GM19468 (cell line): Measurements from ENCODE around the gene PKIG.
"Not testable (repeated sequence)": the region's sequence is repeated elsewhere in the genome, so short reads cannot be mapped to it uniquely, and the experiment has no call there.

Experiments
- ATAC-seq: cut with Tn5 transposase; IDR thresholded peaks from one replicate; pipeline ENCODE4 v1.9.1; 2021; ENCODE audit warnings: mild to moderate bottlenecking, moderate library complexity, moderate number of reproducible peaks; ENCODE audit not compliant: unreplicated experiment; ENCODE audit errors: extremely low read depth

PKIG gene

DNA sequence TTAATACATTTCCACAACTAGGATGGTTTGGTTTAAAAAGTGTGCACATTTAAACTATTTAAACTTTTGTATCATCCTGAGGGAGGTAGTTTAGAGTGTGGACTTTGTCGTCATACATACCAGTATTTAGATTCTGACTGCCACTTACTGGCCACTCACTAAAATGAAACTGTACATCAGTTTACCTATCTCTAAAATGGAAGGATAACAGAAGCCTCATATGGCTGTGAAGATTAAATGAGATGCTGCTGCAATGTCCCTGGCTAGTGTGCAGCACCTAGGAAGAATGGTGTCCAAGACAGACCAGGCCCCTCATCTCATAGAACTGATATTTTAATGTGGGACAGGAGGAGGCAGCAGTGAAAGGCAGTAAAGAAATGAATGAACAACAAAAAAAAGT lies 12.0 kb upstream of the PKIG start:
- ATAC-seq, result no peak

DNA sequence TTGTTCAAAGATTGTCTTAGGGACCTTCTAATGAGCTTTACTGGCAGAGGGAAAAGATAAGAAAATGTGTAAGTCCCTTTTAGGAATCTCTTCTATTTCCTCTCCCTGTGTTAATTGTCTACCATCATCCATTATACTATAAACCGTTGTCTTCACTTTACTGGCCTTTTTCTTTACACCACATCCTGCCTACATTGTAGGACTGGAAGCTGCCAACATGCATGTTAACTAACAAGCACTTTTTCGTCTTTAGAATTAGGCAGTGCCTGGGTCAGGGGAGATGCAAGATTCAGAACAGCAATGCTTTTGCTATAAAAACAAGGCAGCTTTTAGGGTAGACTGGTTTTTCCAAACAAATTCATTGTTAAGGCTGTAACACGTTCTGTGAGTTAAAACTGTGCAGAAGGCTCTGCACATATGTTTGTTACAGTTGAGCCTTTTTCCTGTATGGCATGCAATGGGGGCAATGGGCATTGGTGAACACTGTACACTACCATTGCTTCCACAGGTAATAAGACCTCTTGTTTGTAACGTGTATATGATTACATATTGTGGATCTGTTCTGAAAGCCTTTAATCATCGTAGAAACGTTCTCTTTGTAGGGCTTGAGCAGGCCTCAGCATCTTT lies 10.9 kb upstream of the PKIG start:
- ATAC-seq, result no peak

DNA sequence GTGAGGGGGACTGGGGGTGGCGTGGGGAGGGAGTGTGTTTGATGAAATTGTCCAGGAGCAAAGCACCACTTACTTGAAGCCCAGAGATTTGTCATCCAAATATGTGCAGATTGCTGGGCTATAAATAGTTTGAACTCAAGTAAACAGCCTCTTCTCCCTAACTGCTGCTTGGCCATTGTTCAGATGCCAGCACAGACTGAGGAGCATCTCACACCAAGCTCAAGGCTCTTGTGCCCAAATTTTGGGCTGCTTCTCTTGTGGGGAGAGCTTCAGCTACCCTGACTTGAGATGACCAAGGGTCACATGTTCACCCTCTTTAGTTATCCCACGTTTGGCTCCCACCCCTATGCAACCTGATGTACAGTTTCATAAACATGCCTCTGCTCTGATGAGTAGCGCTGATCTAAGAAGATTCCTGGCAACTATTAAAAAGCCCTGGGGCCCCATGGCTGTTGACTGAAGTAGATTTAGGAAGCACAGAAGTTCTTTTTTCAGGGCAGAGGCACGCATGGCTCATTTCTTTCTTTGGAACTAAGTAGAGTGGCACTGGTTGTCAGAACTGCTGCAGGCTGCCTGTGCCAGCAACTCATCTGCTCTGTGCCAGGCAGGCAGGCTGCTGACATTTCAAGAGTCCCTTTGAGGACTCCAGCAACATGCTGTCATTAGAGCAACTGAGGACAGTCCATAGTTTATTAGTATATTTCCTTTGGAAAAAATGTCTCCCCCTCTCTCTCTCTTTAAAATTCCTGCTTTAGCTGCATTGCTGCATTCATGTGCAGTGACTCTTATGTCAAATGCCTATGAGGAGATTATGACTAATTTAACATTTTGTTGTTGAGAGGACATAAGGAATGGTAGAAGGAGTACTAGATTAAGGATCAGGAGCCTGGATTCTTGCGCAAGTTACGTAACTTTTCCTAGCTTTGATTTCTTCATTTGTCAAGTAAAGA lies 9.6 kb upstream of the PKIG start:
- ATAC-seq, result no peak

DNA sequence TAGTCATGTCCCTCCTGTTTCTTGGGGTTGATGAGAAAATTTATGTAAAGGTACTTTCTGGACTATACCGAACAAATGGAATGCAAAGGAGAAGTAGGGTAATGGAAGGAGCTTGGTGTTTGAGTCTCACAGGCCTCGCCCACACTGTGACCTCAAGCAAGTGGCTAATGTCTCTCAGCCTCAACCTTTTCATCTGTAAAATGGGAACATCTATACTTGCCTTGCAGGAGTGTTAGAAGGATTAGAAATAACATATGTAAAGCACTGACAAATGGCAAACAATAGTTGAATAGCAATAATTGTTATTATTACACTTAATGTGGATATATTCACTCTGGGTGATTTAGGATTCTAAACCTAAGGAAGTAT lies 8.9 kb upstream of the PKIG start:
- no peak for ATAC-seq

DNA sequence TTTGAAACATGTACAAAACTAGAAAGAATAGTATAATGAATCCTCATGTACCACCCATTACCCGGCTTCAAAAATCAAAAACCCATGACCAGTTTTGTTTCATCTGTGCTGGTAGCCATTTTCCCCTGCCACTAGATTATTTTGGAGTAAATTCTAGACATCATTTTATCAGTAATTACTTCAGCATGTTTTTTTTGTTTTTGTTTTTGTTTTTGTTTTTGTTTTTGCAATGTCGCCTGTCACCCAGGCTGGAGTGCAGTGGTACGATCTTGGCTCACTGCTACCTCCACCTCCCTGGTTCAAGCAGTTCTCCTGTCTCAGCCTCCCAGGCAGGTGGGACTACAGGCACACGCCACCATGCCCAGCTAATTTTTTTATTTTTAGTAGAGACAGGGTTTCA lies 8.0 kb upstream of the PKIG start:
- no peak for ATAC-seq

DNA sequence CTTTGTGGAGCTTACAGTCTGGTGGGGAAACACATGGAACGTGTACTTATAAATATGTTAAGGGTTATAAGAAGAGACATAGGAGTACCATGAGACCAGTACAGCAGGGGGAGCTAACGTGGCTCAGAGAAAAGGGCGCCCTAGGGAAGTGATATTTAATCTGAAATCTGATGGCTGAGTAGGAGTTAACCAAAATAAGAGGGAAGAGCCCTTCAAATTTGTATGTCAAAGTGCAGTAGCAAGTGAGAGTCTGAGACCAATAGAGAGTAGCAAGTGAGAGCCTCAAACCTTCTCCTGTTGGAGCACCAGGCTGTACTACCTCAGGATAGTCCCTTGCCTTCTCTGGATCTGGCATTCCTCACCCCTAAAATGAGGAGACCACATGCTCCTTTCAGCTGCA lies 6.1 kb upstream of the PKIG start:
- ATAC-seq, result no peak

DNA sequence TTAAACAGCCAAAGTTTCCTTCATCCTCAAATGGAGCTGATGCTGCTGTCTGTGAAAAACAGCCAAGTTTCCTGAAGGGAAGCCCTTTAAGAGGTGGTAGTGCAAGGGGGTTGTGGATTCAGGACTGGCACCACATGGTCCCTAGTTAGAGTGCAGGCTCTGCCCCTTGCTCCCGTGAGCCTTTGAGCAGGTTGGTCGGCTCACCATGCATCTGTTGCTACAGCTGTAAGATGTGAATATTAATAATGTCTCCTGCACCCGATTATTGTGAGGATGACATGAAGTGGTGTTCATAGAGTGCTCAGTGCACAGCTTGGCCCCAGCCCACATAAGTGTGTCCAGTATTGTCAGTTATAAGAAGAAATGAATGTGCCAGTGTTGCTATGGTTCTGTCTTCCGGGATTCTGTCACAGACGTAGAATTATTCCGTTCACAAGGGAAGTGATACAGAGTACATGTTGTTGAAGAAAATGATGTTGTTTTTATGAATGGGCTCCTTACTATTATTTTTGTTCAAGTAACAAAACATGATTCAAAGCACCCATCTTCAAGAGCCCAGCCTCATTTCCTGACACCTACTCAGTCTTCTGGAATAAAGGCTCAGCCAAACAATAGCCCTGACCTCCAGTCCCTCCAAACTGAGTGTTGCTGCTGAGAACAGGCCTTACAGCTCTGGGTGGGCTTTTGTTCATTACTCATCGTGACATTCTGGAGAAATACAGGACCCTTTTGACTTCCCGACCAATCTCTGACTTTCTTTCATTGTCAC lies 2.9 kb upstream of the PKIG start:
- ATAC-seq, result no peak

DNA sequence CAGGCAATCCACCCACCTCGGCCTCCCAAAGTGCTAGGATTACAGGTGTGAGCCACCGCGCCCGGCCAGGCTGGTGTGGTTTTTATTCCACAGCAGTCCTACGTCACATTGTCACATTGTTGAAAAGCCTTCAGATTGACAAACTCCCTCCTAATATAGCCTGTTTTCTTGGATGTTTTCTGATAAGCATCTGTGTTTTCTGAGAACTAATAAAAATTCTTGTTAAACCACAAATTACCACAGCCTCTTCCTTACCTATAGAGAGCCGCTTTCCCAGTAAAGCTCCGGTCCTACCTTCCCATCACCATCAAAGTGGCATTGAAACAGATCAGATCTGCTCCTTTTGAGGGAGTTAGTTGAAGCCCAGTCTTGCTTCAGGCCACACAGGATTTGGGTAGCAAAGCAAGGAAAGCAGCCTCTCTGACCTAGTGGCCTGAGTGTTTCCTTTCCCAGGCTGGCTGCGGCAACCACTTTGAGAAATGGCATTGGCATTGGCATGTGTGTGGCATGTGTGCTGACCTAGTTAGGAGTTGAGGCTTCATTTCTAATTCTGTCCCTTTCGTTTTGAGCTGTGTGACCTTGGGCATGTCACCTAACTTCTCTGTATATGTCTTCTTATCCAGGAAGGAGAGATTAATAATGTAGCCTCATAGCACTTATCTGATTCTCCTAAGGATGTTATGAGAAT lies 1.7 kb upstream of the PKIG start:
- no peak for ATAC-seq

DNA sequence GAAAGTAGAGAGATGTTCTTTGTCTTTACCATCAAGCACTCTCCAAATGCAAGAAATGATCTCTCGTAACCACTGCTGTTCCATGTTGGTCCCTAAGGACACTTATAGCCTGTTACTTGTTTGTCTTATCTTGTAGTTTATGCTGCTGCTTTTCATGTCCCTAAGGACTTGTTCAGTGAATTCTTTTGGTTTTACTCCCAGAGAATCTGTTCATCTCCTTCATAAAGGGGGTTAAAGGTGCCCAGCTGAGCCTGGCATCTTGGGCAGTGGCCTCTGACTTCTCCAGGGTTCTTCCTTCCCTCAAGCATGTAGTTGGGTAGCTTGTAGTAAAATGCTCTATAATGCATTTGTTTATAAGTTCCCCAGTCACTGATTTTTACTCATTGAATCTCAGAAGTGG lies 864 bp upstream of the PKIG start:
- no peak for ATAC-seq

DNA sequence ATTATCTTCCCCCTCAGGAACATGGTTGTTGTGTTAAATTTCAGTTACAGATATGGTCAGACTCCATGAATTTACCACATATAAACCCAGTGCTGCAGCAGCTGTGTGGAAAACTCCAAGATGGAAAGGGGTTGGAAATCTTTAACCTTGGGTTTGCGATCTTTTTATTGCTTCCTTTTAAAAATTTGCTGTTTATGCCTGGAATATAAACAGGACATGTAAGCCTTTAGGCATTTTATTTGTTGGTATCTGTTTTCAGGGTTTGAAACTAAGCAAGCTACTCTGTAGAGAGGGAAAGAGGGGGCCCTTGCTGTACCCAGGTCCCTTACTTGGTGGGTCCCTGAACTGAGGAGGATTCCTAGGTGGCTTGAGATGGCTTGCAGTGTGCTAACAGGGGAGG lies 778 bp downstream of the PKIG start:
- ATAC-seq, result no peak

DNA sequence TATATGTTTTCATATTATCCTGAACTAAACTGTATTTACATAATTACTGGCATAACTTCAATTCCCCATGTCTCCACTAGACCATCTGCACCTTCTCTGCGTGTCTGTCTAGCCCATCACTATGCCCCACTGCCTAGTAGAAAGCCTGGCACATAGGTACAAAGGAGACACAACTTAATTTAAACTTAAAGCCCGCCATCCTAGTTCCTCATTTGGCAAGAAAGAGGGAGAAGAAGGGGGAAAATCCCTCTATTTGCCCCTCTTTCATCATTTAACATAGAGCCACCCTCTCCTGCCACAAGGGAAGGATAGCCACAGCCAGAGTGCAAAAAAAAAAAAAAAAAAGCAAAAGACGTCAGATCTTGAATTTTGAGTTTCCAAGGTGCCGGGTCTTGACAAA lies 1.8 kb downstream of the PKIG start:
- no peak for ATAC-seq

DNA sequence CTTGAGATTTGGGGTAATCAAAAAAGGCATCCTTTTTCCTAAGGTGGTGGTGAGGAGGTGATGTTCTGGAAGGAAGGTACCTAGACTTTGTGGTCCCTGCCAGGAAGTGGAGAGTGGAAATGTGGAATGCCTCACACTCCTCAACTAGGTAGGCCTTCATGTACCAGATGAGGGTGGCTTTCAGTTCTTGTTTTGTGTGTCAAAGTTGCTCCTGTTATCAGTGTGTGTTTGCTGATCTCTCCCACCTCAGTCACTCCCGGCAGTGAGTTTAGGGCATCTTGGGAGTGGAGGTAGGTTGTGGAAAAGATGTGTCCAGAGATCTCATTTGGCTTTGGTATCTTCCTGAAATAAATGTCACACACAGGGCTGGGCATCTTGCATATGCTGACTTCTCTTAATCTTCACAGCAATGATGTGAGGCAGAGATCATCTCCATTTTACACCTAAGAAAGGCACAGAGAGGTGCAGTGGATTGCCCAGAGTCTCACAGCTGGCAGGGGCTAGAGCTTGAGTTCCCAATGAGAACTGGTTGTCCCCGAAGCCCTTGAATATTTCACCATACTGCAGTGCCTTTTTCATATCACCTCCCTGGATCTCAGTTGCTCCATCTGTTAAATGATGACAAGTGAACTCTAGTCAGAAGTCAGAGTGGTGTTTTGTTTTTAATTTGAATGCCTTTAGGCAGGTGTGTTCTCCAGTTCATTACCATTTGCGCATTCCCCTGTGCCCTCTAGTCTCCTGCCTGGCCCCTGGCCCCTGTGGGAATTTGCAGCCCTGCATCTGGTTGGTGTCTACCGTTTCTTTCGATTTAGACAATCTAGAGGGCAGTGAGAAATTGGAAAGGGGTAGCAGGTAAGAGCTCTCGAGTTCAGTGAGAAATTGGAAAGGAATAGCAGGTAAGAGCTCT lies 2.9 kb downstream of the PKIG start:
- ATAC-seq, result no peak

DNA sequence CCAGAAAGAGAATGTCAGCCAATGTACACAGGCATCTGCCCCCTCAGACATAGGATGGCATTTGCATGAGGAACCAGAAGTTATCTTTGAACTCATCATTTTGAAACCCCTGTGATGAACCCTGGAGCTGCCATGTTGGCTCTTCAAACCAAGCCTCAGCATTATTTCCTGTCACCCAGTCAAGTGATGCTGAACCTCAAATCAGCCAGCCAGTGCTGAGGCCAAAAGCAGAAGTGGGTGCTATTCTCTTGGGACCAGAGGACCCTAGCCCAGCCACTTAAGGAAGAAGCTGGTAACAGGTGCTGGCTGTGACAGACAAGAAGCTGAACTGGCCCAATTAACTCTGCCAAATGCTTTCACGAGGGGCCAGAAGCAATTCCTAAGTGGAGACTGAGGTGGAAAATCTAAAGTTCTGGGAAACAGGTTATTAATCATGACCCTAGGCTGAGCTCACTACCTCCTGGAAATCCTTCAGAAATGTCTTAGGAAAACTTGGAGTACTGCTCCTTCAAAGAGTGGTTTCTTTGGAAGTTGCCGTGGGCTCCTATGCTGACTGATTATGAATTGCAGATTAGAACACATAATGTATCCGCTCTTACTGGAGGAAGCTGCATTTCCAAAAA lies 4.0 kb downstream of the PKIG start:
- peak; percentile 77 for ATAC-seq

DNA sequence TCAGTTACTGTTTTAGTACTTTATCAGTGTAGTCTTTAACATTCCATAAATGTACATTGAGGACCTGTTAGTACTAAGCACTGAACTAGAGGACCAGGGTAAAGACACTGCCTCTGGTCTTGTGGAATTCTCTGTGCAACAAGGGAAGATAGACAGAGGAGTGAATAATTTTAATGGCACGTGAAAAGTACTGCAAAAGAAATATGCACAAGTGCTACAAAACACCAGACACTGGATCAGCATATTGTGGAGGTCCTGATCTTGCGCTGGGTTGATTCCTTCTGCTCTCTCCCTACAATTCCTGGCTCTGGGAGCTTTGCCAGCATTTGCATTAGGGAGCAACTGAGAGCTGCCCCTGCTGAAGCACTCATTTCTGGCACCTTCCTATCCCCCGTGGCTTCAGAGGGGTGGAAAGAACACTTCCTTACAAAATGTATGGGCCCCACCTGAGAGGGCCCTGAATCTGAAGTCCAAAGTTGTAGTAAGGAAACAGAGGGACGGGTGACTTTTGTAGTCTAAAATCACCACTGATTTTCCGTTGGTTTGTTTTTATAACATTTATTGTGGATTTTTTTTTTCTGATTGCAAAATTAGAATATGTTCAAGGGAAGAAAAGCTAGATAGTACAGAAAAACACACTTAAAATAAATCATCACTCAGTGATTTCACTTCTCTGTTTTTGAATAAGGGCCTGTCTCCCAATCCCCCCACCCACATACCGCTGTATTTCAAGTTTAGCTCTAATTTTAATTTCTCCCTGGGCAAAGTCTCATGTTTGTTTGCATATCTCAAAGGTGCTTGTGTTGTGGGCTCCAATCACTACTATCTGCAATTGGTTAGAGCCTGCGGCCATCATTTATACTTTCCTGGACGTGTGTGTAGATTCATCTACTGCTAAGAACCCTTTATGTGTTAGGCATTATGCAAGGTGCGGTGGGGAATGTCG lies 4.9 kb downstream of the PKIG start:
- no peak for ATAC-seq

DNA sequence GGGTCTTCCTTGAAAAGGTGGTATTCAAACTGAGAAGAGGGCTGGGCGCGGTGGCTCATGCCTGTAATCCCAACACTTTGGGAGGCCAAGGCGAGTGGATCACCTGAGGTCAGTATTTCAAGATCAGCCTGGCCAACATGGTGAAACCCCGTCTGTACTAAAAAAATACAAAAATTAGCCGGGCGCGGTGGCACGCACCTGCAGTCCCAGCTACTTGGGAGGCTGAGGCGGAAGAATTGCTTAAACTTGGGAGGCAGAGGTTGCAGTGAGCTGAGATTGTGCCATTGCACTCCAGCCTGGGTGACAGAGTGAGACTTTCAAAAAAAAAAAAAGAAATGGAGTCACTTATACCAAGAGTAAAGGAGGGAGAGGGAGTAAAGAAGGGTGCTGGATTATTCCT lies 5.9 kb downstream of the PKIG start:
- not testable (repeated sequence) for ATAC-seq

DNA sequence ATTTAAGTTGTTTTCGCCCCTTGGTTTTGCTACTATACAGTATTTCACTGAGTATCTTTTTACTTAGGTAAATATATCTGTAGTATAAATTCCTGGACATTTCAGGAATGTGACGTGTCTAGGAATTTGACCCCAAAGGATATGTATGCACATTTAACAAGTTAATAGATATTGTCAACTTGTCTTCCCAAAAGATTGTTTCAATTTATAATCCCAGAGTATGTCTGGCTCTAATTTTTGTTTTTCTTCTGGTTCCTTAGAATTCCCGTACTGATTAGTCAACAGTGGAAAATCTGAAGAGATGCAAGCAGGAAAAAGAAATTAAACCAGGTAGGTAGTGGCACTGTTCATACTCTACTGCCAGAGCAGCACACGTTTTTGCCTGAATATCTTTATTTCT lies 7.2 kb downstream of the PKIG start:
- ATAC-seq, result no peak

DNA sequence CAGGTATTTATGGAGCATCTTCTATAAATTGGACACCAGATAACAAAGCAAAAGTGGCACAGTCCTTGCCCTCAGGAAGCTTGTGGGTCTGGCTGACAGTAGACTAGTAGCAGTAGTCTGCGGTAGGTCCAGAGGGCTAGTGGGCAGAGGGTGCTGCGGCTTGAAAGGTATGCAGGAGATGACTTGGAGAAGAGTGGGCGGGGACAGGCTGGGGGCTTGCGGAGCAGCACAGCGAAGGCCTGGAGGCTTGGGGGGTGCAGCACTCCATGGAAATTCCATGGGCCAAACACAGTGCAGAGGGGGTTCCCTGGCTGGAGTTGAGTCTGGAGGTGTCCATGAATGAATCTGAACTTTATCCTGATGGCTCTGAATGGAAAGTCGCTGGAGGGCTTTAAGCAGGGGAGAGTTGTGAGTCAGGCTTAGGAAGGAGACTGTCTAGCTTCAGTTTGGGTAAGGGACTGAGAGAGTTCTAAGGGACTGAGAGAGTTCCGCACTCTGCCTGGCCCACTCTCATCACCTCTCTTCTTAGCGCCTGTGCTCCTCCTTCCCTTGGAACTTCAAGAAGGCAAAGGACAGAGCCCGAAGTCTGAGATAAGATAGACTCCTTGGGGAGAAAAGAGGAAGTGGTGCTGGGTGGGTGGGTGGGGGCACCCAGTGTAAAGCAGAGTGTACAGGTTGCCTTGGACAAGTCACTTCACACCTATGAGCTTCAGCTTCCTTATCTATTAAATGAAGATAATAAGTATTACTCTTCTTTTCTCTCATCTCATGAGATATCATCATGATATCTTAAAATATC lies 8.8 kb downstream of the PKIG start:
- no peak for ATAC-seq
